Upper lobe of right lung (tissue), 1 donor: Measurements from ENCODE around the gene PLPPR3. TPM values are rescaled to one million over a fixed set of nuclear protein-coding genes. Genes with fewer than 3 reads are reported as not detected.

ENCODE experiments used
- ATAC-seq: fragments of 200-7000 bp; cut with Tn5 transposase; one replicate; pipeline ENCODE4 v1.9.1; 2020; ENCODE audit warnings: mild to moderate bottlenecking, moderate library complexity
- DNase-seq: peaks from one replicate; pipeline ENCODE4 v3.0.0-alpha.2; 2020
- H3K27ac ChIP-seq: fragments of 200-600 bp; one replicate; pipeline ENCODE4 v1.8.0; 2022
- H3K27me3 ChIP-seq: fragments of 200-600 bp; one replicate; pipeline ENCODE4 v1.8.0; 2022; ENCODE audit warnings: mild to moderate bottlenecking
- H3K36me3 ChIP-seq: fragments of 200-600 bp; one replicate; pipeline ENCODE4 v1.8.0; 2022
- H3K4me1 ChIP-seq: fragments of 200-600 bp; one replicate; pipeline ENCODE4 v1.8.0; 2022
- H3K4me3 ChIP-seq: fragments of 200-600 bp; one replicate; pipeline ENCODE4 v1.8.0; 2022; ENCODE audit warnings: mild to moderate bottlenecking
- H3K9me3 ChIP-seq: fragments of 200-600 bp; one replicate; pipeline ENCODE4 v1.8.0; 2022
- intact Hi-C: fragments of 100-400 bp; cut with DNase I; formaldehyde crosslinking; loops from one replicate; pipeline ENCODE4 v1.11.0; 2022
- total RNA-seq: library from RNA; stranded (reverse); fragmentation: NEBNext Ultra II Directional; extraction: Animal tissue kit (Norgen Biotek cat#: 25700); gene quantifications from one replicate; pipeline ENCODE4 v1.2.1, GENCODE V29; 2021
- TF ChIP-seq, protein P1 (sequence below): fragments of 200-600 bp; IDR thresholded peaks from one replicate; pipeline ENCODE4 v1.8.0; 2022; ENCODE audit warnings: antibody characterized with exemption
- donor health status: DM: no; HTN: yes; CAD: no; lungs with severe emphysema.

The PLPPR3 gene
- total RNA-seq, 1 donor from 2014 or later = 0.46 TPM

DNA sequence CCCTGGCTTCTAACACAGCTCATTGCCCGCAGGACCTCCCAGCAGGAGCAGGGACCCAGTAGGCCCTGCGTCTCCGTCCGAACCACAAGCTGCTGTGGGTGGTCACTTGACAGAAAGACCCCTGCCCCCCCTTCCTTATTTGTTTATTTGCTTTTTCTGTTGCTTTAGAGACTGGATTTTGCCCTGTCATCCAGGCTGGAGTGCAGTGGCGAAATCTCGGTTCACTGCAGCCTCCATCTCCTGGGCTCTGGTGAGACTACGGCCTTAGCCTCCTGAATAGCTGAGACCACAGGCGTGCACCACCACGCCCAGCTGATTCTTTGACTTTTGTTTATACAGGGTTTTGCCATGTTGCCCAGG, 32.1 kb downstream of the PLPPR3 start:
- Histone ChIP-seq H3K9me3 (no peaks in the 10 kb centered on the region), H3K27ac (peak overlapping the region; percentile 76), H3K27me3 (no peaks in the 10 kb centered on the region), H3K36me3 (no peaks in the 10 kb centered on the region), H3K4me3 (no peak overlapping the region), H3K4me1 (peaks cover 15% of the 10 kb centered on the region)
- TF ChIP-seq, protein P1, sequence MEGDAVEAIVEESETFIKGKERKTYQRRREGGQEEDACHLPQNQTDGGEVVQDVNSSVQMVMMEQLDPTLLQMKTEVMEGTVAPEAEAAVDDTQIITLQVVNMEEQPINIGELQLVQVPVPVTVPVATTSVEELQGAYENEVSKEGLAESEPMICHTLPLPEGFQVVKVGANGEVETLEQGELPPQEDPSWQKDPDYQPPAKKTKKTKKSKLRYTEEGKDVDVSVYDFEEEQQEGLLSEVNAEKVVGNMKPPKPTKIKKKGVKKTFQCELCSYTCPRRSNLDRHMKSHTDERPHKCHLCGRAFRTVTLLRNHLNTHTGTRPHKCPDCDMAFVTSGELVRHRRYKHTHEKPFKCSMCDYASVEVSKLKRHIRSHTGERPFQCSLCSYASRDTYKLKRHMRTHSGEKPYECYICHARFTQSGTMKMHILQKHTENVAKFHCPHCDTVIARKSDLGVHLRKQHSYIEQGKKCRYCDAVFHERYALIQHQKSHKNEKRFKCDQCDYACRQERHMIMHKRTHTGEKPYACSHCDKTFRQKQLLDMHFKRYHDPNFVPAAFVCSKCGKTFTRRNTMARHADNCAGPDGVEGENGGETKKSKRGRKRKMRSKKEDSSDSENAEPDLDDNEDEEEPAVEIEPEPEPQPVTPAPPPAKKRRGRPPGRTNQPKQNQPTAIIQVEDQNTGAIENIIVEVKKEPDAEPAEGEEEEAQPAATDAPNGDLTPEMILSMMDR = no peak
- no peak for ATAC-seq
- DNase-seq = no peak
- intact Hi-C loops = no loop called here

DNA sequence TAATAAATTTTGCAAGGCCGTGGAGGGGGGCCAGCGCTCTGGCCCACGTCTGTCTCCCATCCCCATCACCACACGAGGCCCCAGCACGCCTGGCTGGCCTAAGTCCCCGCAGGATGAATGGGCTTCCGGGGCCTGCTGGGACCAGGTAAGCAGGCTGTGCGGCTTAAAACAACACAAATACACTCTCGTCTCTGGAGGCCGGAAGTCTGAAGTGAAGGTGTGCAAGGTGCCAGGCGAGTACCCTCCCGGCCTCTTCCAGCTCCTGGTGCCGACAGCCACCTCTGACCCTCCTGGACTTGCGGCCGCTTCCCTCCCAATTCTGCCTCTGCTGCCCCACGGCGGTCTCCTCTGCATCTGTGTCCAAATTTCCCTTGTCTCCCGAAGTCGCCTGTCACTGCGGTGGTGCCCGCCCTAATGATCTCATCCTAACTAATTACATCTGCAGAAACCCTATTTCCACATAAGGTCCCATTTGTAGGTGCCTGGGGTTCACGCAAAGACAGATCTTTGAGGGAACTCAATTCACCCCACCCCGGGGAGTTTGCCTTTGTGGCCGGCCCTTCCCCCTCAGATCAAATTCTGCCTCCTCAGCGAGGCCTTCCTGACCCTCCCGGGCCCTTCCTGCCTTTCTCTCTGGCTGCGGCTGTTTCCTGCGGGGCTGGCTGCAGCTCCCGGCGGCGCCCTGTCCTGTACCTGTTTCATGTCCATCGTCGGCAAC, 32.6 kb downstream of the PLPPR3 start:
- Histone ChIP-seq H3K36me3 (no peaks in the 10 kb centered on the region), H3K4me1 (peaks cover 15% of the 10 kb centered on the region), H3K27me3 (no peaks in the 10 kb centered on the region), H3K9me3 (no peaks in the 10 kb centered on the region), H3K27ac (peak overlapping the region; percentile 76), H3K4me3 (no peak overlapping the region)
- ATAC-seq = no peak
- TF ChIP-seq, protein P1 = no peak
- no peak for DNase-seq
- intact Hi-C loops = no loop called here

DNA sequence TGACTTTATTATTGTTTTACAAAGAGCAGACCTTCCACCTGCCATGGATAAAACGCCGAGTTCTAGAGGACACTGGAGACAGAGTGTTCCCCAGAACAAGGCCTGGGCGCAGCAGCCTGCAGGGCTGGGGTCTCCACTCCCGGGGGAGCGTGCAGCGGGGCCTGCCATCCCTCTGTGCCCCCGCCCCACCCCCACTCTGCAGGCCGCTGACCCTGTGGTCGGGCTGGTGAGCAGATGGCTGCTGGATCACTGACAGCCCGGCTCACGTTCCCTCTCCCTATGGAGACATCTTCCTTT, 33.1 kb downstream of the PLPPR3 start:
- H3K27ac ChIP-seq = peak overlapping the region; percentile 76

DNA sequence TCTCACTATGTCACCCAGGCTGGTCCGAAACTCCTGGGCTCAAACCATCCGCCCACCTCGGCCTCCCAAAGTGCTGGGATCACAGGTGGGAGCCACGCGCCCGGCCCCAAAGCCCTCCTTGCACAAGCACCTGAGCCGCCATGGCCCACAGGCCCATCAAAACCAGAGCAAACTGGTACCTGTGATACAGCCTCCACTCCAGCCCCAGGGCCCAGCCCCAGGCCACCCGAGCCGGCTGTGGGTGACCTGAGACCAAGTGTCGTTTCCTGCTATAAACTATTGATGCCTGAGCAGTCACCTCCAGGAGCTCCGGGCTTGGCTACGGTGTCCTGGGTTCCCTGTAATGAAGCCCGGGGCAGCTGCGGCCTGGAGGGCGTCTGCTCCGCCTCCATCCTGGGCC, 34.2 kb downstream of the PLPPR3 start:
- H3K36me3 ChIP-seq = no peaks in the 10 kb centered on the region
- no peaks in the 10 kb centered on the region for H3K9me3 ChIP-seq
- no peak overlapping the region for H3K4me3 ChIP-seq
- TF ChIP-seq, protein P1 = no peak
- ATAC-seq = no peak
- no peaks in the 10 kb centered on the region for H3K27me3 ChIP-seq
- peaks cover 22% of the 10 kb centered on the region for H3K4me1 ChIP-seq
- H3K27ac ChIP-seq = peak overlapping the region; percentile 33
- intact Hi-C loops = no loop called here
- no peak for DNase-seq

More for the DNA sequence above, 33.1 kb downstream of the PLPPR3 start:
- intact Hi-C loops = no loop called here
- H3K36me3 ChIP-seq = no peaks in the 10 kb centered on the region
- no peak overlapping the region for H3K4me3 ChIP-seq
- no peaks in the 10 kb centered on the region for H3K9me3 ChIP-seq
- no peak for DNase-seq
- no peaks in the 10 kb centered on the region for H3K27me3 ChIP-seq
- ATAC-seq = no peak
- peaks cover 15% of the 10 kb centered on the region for H3K4me1 ChIP-seq
- TF ChIP-seq, protein P1 = no peak

DNA sequence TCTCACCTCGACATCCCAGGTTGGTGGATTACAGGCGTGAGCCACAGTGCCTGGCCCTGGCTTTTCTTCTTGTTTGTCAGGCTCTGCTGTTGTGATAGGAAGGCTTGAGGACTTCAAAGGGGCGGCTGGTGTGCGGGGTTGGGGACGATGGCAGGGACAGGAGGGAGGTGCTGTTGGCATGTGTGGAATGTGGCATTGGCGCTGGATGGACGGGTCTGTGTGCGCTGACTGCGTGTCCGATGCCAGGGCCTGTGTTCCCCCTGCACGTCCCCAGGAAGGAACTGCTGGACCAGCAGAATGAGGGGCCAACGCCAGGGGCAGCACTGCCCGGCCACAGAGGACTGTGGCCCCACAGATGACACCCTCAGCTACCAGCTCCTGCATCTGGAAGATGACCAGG, 37.2 kb downstream of the PLPPR3 start:
- ATAC-seq = peak; percentile 72
- peak overlapping the region; percentile 84 for H3K27ac ChIP-seq
- no peaks in the 10 kb centered on the region for H3K9me3 ChIP-seq
- no peak for DNase-seq
- TF ChIP-seq, protein P1 = no peak
- peaks cover 31% of the 10 kb centered on the region for H3K4me1 ChIP-seq
- H3K4me3 ChIP-seq = peak overlapping the region; percentile 46
- H3K27me3 ChIP-seq = no peaks in the 10 kb centered on the region
- H3K36me3 ChIP-seq = no peaks in the 10 kb centered on the region
- intact Hi-C loops = no loop called here
